Globus pallidus (tissue), 1 donor: ENCODE measurements around the gene BIRC6.

Experiments used
- DNase-seq: peaks from one replicate; pipeline ENCODE4 v3.0.0-alpha.2; 2015; ENCODE audit warnings: low spot score

The BIRC6 gene

DNA sequence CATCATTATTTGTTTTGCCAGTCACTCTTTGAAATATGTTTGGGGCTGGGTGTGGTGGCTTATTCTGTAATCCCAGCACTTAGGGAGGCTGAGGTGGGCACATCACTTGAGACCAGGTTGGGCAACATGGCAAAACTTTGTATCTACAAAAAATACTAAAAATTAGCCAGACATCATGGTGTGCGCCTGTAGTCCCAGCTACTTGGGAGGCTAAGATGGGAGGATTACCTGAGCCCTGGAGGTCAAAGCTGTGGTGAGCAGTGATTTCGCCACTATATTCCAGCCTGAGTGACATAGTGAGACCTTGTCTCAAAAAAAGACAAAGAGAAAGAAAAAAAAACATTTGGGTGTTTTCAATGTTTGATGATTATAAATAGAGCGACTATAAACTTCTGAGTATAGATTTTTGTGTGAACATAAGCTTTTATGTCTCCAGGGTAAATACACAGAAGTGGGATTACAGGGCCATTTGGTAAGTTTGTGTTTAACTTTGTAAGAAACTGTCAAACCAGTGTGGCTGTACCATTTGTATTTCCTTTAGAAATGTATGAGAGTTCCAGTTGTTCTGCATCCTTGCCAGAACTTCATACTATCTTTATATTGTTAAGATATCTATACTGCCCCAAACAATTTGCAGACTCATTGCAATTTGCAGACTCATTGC is 15.8 kb downstream of the BIRC6 start:
- DNase-seq: no peak

- no peak for DNase-seq
These were observed 18.5 kb downstream of the BIRC6 start for GRCh38 chr2:32375228-32375892.

DNA sequence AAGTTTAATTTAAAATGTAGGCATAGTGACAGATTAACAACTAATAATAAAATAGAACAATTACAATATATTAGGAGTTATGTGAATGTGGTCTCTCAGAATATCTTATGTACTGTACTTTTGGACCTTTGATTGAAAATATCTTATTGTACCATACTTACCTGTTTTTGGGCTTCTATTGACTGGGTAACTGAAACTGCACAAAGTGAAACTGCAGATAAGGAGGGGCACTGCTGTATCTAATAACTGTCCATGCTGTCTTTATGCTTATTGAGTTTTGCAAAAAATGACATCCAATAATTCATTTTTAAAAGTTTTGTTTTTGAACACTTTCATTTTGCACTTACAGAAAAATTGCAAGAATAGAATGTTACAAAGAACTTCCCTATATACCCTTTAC is 19.9 kb downstream of the BIRC6 start:
- DNase-seq: no peak

GRCh38 chr2:32377928-32378327 is 21.1 kb downstream of the BIRC6 start:
- no peak for DNase-seq

DNA sequence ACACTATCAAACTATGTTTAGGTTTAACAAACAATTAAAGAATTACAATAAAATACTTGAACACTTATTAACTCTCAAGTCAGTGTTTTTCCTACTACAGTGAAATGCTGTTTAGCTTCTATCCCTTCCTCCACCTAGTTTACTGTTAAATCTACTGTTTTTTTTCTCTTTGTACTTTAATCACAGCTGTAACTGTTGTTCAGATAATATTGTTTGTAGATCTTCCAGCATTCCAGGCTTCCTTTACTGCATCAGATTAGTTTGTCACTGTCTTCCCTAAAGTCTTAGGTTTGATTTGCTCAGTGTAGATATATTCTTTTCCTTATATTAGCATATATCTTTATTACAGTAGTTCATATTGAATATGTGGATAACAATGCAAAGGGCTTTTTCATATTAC is 22.5 kb downstream of the BIRC6 start:
- no peak for DNase-seq

DNA sequence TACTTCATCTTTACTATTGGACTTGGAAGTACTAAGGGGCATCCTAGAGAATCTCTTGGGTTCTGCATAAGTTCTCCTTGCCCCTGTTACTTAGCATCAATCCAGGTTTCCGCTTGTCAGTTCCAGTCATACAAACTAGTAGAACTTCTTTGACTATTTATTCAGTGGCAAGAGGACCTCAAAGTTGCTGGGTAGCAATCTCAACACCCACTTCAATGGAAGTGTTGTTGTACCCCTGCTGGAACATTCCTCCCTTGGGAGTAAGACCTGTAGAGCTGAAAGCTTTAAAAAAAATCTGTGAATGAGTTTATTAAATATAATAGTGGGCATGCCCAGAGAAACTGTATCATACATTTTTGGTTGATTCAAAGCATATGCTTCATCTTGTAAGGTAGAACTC is 27.0 kb downstream of the BIRC6 start:
- DNase-seq: no peak

GRCh38 chr2:32384529-32384928 is 27.7 kb downstream of the BIRC6 start:
- no peak for DNase-seq

- no peak for DNase-seq
These were observed 29.9 kb downstream of the BIRC6 start for GRCh38 chr2:32386739-32387138.

- no peak for DNase-seq
These were observed 42.4 kb downstream of the BIRC6 start for GRCh38 chr2:32399221-32399620.

DNA sequence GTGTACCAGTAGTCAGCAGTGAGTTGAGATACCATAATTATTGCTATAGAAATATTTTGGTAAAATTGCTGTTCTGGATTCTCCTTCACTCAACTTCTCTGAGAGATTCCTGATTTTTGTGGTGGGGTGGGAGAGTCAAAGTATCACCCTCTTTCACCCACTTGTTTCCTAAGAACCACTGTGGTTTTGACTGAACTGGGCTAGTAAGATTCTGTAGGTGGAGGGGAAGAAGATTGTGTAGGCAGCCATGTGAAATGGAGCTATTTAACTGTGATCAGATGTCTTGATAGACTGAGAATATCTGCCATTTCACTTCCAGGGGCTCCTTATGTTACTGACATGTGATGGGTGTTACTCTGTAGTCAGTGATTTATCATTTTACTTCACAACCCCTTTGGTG is 45.3 kb downstream of the BIRC6 start:
- DNase-seq: no peak

DNA sequence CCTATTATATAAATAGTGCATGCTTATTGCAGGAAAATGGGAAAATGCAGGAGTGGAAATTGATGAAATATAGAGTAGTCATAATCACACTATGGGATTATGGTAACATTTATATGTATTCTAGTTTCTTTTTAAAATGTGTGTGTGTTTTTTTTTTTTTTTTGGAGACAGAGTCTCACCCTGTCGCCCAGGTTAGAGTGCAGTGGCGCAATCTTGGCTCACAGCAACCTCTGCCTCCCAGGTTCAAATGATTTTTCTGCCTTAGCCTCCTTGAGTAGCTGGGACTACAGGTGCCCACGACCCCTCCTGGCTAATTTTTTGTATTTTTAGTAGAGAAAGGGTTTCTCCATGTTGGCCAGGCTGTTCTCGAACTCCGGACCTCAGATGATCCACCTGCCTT is 47.0 kb downstream of the BIRC6 start:
- no peak for DNase-seq

- no peak for DNase-seq
These were observed 47.9 kb downstream of the BIRC6 start for GRCh38 chr2:32404691-32405090.

DNA sequence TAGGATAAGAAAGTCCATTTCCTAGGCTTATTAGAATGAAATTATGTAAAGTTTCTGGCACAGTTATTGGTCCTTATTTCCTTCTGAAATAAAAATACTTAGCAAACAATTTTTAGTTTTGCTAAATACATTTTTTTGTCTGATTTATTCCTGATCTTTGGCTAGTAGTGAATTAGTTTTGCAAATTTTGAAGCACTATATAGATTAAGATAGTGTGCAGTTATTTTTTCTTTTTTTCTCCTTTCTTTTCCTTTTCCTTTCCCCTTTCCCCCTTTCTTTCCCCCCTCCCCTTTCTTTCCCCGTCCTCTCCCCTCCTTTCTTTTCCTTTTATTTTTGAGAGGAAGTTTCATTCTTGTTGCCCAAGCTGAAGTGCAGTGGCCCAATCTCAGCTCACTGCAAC is 59.7 kb downstream of the BIRC6 start:
- no peak for DNase-seq

DNA sequence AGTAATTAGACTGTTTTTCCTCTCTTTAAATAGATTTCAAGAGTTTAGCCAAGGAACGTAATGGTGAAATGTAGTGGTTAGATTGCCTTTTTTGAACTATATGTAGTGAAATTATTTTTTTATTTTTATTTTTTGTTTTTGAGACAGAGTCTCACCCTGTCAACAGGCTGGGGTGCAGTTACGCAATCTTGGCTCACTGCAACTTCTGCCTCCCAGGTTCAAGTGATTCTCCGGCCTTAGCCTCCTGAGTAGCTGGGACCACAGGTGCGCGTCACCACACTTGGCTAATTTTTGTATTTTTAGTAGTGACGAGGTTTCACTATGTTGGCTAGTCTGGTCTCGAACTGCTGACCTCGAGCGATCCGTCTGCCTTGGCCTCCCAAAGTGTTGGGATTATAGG is 60.8 kb downstream of the BIRC6 start:
- DNase-seq: no peak

DNA sequence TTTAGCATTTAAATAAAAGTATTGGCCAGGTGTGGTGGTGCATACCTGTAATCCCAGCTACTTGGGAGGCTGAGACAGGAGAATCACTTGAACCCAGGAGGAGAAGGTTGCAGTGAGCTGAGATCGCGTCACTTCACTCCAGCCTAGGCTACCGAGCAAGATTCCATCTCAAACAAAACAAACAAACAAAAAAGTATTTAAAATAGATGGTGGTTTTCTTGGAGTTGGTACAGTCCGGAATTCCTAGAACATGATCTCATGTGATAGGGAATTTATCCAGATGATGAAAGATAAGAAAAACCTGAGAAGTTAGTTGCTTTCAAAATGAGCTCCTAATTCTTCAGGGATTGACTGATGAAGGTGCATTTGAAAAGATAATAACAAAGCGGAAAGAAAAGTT is 62.0 kb downstream of the BIRC6 start:
- no peak for DNase-seq

- DNase-seq: no peak
These were observed 65.3 kb downstream of the BIRC6 start for GRCh38 chr2:32422133-32422532.

DNA sequence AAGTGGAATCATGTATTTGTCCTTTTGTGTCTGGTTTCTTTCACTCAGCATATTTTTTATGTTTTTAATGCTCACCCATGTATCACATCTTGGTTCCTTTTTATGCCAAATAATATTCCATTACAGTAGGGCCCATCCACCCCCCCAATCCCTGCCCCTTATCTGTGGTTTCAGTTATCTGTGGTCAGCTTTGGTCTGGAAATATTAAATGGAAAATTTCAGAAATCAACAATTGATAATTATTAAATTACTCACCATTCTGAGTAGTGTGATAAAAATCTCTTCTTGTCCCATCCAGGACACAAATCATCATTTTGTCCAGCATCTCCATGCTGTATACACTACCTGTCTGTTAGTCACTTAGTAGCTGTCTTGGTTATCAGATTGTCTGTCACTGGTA is 66.7 kb downstream of the BIRC6 start:
- DNase-seq: no peak

- no peak for DNase-seq
These were observed 67.9 kb downstream of the BIRC6 start for GRCh38 chr2:32424739-32425138.

- DNase-seq: no peak
These were observed 68.9 kb downstream of the BIRC6 start for GRCh38 chr2:32425719-32426141.

- no peak for DNase-seq
These were observed 71.1 kb downstream of the BIRC6 start for GRCh38 chr2:32427672-32428610.

DNA sequence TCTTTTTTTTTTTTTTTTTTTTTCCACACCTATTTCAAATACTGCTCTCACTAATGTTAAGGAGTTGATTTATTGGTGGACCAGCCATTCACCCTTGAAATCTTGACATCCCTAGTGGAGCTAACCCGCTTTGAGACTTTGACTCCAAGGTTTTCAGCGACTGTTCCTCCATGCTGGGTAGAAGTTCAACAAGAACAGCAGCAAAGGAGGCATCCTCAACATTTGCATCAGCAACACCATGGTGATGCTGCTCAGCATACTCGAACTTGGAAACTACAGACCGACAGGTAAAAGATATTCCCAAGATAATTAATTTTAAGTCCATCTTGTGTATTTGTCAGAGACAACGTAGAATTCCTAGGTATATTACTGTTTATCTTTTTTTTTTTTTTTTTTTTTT is 74.0 kb downstream of the BIRC6 start:
- no peak for DNase-seq

DNA sequence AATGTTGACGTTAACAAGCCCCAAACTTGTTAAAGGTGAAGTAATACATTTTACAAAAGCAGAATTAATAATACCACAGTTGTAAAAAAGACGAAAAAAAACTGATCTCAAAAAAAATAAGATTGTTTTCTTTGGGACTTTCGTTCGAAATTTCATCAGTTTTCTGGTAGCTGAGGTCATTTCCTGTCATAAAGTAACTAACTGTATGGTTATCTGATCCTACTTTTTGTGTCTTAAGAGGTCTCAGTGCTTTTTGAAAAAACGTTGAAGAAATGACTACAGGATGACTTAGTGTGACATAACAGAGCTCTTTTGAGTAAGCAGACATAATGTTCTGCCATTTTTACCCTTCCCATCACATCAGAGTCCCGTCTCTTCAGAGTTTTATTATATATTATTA is 79.3 kb downstream of the BIRC6 start:
- no peak for DNase-seq

GRCh38 chr2:32442020-32442467 is 85.2 kb downstream of the BIRC6 start:
- DNase-seq: no peak
